Glomerular visceral epithelial cell (primary cell): ENCODE data around the gene COQ3.
"Not testable (repeated sequence)": the region's sequence is repeated elsewhere in the genome, so short reads cannot be mapped to it uniquely, and the experiment has no call there.

Experiments used
- DNase-seq: peaks from one replicate; pipeline ENCODE4 v3.0.0-alpha.2; 2016; ENCODE audit errors: extremely low spot score

The COQ3 gene

DNA sequence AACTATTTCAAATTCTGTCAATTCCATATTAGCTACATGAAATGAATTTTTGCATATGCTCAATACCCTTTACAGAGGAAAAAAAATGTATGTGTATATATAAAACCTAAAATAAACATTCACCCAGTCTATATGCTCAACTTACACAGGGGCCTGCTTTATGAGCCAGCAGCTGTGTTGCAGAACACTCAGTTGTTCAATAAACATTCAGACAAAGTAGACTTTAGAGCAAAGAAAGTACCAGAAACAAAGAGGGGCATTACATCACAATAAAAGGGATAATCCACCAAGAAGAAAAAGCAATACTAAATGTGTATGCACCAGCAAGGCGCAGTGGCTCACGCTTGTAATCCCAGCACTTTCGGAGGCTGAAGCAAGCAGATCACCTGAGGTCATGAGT lies 9.5 kb downstream of the COQ3 start:
- DNase-seq = no peak

DNA sequence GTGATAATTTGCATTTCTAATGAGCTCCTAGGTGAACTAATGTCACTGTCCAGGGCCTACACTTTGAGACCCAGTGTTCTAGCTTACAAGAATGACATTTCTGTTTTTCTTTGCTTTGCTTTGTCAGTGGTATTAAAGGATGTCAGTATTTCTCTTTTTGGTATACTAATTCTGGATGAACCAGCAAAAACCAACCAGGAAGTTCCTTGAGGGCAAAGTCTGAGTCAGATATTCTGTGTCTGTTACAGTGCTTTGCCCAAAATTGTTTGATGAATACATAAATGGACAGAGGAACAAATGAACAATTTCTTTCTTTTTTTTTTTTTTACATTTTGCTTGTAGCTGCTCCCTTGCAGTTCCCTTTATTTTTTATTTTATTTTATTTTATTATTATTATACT lies 15.4 kb downstream of the COQ3 start:
- no peak for DNase-seq

GRCh38 chr6:99369533-99369932 lies 24.5 kb downstream of the COQ3 start:
- no peak for DNase-seq

GRCh38 chr6:99366852-99367251 lies 27.1 kb downstream of the COQ3 start:
- no peak for DNase-seq

DNA sequence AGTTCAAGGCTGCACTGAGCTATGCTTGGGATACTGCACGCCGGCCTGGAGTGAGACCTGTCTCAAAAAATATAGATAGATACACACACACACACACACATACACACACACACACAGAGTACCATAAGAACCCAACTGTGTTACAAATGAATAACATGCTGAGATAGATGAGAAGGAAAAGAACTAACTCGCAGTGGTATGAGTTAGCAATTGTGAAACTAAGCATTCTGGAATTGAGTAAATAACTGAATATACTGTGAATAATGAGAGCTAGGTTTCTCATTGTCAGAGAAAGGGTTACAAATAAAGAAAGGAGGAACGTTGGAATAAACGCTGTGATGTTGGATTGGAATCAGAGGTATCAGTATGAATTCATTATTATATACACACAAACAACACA lies 30.0 kb downstream of the COQ3 start:
- no peak for DNase-seq

GRCh38 chr6:99362678-99363268 lies 31.2 kb downstream of the COQ3 start:
- no peak for DNase-seq

- no peak for DNase-seq
Measured at GRCh38 chr6:99359800-99360199, 34.2 kb downstream of the COQ3 start.

GRCh38 chr6:99356641-99357040 lies 37.4 kb downstream of the COQ3 start:
- no peak for DNase-seq

- DNase-seq = no peak
Measured at GRCh38 chr6:99354983-99355382, 39.0 kb downstream of the COQ3 start.

DNA sequence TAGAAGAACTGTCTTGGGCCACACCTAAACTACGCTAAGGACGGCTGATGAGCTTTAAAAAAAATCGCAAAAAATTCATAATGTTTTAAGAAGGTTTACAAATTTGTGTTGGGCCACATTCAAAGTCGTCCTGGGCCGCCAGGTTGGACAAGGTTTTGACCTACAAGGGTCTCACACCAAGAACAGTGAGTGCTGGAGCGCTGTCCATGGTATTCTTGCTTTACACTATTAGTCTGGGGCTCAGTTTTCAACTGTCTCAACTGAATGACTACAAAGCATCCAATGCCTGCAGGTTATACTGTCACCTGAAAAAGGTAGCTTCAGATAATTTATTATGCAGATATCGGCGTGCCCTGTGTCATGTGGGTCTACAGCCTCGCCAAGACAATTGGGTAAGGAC lies 40.9 kb downstream of the COQ3 start:
- DNase-seq = no peak

GRCh38 chr6:99350573-99350972 lies 43.4 kb downstream of the COQ3 start:
- peak; percentile 23 for DNase-seq

- peak; percentile 51 for DNase-seq
Measured at GRCh38 chr6:99349171-99350141, 44.5 kb downstream of the COQ3 start, which contains the start of gene FAXC. Gene FAXC, minus strand, starts transcription at chr6:99349674. Its CDS starts 302 bp downstream, at chr6:99349372.

- no peak for DNase-seq
Measured at GRCh38 chr6:99348288-99349170, 45.5 kb downstream of the COQ3 start.

GRCh38 chr6:99347804-99348203 lies 46.2 kb downstream of the COQ3 start:
- DNase-seq = no peak

DNA sequence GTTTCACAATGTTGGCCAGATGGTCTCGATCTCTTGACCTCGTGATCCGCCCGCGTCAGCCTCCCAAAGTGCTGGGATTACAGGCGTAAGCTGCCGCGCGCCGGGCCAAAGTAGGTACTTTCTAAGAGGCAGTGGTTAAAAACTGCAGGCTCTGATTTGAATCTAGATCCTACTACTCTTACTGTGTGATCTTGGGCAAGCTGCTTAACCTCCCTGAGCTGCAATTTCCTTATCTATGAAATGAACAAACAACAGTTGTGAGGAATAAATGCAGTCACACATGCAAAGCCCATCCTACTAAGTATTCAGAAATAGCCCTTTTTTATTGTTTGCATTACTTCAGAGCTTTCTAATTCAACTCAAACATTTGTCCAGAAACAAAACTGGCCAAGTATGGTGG lies 47.4 kb downstream of the COQ3 start:
- no peak for DNase-seq

GRCh38 chr6:99345164-99345563 lies 48.8 kb downstream of the COQ3 start:
- DNase-seq = no peak

GRCh38 chr6:99344289-99344688 lies 49.7 kb downstream of the COQ3 start:
- peak; percentile 84 for DNase-seq

- peak; percentile 25 for DNase-seq
Measured at GRCh38 chr6:99341862-99342455, 52.0 kb downstream of the COQ3 start.

DNA sequence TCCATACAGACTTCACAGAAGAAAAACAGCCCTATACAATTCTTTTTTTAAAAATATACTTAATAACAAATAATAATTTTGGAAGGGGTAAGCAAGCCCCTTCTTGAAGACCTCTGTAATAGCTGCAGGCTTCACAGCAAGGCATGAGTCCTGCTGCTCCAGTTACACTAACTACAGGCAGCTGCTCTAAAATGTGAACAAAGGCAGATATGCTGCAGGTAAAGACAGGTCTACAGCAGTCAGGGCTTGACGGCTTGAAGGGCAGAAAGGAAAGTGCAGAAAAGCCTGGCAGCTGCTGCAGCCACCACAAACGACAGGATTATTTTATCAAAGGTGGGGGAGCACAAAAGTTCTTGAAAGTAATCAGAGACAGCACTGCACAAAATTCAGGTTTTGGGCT lies 55.8 kb downstream of the COQ3 start:
- DNase-seq = no peak

DNA sequence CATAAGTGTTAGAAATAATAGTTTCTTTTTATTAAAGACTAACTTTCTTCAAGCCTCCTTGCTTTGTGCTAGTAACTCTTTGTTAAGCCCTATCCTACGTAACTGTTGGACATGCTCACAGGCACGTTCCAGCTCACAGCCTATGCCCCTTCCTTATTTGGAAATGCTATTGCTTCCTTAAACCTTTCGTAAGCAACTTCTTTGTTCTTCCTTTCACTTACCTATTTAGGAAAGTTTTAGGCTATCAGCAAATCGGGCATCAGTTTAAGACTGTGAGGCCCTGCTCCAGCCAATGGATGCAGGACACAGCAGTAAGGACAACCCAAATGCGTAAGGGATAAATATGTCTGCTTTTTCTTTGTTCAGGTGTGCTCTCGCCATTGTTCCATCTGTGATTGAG lies 58.7 kb downstream of the COQ3 start:
- DNase-seq = not testable (repeated sequence)

DNA sequence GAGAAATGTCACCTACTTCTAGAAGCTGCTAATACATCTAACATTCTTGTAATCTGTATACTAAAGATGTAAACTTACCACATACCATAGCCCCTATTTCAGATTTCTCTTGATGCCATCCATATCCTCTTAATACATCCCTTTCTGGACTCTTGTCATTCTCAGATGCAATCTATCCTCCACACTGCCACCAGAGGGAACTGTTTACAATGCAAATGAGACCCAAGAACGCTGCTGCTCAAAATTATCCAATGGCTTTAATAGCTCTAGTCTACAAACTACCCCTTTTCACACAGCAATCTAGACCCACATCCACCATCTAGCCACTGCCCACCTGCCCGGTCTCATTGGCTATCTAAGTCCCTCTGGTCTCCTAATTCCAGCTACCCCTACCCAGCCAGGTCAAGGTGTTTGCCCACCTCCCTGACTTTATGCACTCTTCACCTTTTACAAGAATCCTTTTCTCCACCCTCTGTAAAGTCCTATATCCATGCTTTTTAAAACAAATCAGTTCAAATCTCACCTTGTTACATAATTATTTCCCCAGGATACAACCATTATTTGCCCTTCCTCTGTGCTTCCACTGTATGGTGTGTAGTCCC lies 59.4 kb downstream of the COQ3 start:
- peak; percentile 67 for DNase-seq
